Activated CD4-positive, alpha-beta T cell treated with anti-CD3 and anti-CD28 coated beads, Interleukin-2, amount 50 U/mL, for 24 hours (primary cell): ENCODE results near the gene OR2V1.
"Not testable (repeated sequence)": the region's sequence is repeated elsewhere in the genome, so short reads cannot be mapped to it uniquely, and the experiment has no call there.

Experiments
- DNase-seq, 2 donors: peaks; one replicate each; pipeline ENCODE4 v3.0.0-alpha.2; 2020; ENCODE audit warnings: low read depth in 1 of 2, low spot score in 1 of 2

The OR2V1 gene

DNA sequence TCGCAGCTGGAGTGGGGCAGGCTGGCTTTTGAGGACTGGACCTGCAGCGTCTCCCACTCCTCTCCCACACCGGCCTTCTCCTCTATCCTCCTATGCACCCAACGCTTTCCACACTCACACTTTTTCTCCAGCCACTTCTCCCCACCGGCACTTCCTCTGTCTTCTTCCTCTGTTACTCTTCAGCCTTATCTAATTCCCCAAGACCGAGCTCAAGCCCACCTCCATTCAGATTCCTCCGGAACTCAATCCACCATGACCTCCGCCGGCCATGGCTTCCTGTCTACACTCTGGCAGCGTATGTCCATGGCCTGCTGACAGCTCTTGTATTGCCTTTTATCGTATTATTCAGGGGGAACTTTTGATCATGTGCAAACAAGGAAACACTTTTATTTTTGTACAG lies 545 bp upstream of the OR2V1 start:
- DNase-seq = no peak

DNA sequence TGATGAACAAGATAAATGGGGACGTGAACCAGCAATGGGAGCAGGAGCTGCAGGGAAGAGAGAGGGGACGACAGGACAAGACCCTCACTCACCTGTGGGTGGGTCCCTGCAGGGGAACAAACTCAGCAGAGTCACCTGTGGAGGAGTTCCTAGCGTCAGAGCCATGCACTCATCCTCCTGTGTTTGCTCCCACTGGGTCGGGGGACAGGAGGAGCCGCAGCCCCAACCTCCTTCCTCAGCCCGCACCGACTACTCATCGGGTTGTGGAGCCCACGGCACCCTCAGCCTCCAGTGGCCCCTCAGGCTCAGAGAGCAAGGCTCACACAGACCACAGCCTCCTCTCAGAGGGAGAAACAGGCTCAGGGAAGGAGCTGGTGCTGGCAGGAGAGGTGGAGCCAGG lies 888 bp downstream of the OR2V1 start:
- DNase-seq = not testable (repeated sequence)

DNA sequence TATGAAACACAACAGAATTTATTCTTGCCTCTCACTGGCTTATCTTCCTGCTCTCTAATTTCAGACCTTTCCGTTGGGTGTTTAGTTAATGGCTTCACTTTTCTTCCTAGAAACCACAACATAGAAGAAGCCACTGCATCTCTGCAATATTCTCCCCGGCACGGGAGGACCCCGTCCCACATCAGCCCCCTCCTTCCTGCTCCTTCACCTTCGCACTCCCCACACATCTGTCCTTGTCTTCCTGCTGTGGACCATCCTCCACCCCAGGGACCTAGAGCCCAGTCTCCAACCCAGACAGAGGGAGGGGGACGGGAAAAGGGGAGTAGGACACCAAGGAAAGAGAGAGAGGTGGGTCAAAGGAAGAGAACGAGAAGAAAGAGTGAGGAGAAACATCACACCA lies 1.4 kb downstream of the OR2V1 start:
- no peak for DNase-seq

DNA sequence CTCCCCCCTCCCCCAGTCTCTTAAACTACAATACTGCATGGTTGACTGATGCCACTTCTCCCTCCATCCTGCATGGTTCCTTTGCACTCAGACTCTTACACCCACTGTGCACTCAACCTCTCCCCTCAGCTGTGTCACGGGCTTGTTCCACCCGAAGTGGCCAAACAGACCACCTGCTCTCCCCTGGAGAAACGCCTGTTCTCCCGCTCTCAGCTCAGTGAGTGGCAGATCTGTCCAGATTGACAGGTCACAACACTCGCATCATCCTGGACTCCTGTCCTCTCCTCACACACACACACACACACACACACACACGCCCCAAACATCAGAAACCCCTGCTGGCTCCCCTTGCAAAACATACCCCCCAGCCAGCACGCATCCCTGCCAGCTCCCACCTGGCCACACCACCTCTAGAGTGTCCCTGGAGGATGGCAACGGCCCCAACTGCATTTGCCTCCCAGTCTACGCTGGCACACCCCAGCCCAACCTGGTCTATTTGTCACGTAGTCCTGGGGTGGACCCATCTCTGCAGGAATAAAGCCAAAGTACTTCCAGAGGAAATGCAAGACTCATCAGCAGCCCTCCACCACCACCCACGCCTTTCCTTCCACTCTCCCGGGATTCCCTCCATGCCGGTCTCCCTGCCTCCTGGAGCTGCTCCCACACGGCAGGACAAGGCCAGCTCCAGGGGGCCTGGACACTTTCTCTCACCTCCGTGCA lies 2.9 kb downstream of the OR2V1 start:
- no peak for DNase-seq

DNA sequence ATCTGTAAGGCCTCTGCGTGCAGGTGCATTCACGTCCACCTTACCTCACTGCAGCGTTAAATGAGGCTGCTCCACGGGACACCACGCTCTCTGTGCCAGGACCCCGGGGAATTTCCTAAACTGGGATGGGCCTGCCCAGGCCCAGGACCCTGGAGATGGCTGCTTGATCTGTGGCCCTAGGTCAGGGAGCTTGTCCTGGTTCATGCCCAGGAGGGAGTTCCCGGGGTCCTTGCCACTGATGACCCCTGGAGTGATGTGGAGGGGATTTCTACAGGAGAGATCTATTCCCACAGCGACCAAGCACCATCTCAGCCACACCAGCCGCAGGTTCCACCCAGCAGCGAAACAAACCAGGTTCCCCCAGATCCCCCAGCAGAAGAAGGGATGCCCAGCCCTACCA lies 3.5 kb downstream of the OR2V1 start:
- no peak for DNase-seq

DNA sequence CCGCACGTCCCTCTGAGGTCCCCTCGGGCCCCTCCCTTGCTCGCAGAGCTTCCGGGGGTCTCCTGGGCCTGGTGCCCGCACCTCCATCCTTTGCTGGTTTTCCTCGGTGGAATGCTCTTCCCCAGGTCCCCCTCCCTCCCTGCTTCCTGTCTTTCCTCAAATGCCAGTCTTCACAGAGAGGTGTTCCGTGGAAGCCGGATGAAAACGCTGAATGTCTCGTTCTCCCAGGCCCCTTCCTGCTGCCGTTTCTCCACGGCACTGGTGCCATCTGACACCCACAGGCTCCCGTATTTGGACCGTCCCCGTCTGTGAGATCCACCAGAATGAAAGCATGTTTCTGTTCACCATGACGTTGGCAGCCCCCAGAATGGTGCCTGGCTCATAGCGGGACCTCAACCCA lies 4.1 kb downstream of the OR2V1 start:
- DNase-seq = no peak

DNA sequence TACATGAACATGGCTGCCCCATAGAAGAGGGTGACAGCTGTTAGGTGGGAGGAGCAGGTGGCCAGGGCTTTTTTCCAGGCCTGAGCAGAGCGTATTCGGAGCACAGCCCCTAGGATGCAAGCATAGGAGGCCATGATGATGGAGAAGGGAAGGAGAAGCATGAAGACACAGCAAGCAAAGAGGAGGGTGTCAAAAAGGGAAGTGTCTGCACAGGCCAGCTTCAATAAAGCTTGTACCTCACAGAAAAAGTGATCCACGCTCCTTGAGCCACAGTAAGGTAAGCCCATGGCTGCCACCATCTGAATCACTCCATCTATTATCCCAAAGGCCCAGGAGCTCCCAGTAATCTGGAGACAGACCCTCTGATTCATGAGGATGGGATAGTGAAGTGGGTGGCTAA lies 6.4 kb downstream of the OR2V1 start:
- DNase-seq = no peak

DNA sequence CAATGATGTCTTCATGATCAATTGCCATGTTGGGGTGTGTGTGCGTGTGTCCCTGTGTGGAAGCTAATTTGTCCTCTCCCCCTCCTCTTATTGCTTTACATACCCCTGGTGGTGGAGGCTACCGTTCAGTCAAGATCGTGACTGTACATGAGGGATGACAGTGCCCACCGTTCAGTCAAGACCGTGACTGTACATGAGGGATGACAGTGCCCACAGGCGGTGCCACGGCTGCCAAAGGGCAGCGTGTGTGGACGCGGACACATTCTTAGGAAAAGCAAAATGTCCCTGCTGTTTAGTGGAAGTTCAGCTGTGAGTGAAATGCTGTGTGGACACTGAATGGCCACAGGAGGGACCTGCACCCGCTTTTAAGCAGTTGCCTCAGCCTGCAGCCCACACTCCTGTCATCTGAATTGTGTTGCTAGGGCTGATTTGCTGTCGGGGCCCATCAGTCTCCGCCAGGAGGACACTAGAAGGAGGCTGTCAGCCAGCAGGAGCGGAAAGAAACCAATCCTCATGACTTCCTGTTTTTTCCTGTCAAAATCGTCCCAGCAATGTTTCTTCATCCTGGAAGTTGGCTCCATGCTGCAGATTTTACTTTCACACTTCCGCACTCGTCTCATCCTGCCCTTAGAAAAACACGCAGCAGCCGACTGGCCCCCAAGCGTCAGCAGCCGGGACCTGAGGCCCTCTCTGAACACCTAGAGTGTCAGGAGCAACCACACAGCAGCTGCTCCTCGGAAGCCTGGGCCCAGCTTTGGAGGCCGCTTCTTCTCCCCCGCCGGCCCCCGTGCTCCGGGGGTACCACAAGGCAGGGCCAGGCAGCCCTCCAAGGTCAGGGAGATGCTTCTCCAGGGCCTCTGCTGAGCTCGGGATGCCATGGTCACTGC lies 9.1 kb downstream of the OR2V1 start:
- no peak for DNase-seq

DNA sequence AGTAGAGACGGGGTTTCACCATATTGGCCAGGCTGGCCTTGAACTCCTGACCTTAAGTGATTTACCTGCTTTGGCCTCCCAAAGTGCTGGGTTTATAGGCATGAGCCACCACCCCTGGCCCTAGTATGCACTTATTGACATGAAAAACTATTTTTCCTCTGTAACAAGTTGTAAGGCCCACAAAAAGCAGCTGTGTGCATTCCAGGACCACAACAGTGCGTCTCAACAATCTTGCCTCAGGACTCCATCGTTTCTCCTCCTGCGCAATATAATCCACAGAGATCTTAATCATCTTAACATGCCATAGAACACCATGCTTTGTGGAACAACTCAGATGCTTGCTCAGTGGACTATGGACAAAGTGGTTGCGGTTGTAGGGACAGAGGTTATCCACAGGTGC lies 10.2 kb downstream of the OR2V1 start:
- DNase-seq = no peak

DNA sequence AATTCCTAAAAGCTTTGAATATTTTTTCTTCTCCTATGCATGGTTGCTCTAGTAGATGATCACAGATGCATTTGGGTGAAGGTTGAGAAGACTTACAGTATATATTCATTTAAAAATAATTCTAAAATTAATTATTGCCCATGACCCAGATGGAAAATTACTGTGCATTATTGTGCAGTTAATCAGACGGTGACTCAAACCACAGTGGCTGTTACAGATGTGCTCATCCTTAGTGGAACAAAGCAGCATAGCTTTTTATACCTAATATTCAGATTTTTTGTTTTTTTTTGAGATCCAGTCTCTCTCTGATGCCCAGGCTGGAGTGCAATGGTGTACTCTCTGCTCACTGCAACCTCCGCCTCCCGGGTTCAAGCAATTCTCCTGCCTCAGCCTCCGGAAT lies 10.7 kb downstream of the OR2V1 start:
- no peak for DNase-seq

DNA sequence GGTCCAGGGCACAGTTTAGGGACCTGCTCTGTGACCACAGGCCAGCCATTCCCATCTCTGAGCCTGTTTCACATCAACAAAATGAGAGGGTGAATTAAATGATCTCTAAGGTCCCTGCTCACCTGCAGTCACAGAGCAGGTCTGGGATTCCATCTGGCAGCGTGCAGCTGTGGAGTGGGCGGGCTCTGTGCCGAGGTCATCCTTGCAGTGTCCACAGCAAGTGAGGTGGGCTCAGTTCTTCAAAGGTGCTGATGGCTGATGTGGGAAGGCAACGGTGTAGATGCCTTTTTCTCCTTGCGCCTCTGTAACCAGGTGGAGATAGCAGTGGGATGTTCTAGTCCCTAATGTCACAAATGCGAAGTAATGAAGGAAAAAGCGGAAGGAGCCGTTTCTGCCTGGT lies 11.9 kb downstream of the OR2V1 start:
- DNase-seq = no peak

DNA sequence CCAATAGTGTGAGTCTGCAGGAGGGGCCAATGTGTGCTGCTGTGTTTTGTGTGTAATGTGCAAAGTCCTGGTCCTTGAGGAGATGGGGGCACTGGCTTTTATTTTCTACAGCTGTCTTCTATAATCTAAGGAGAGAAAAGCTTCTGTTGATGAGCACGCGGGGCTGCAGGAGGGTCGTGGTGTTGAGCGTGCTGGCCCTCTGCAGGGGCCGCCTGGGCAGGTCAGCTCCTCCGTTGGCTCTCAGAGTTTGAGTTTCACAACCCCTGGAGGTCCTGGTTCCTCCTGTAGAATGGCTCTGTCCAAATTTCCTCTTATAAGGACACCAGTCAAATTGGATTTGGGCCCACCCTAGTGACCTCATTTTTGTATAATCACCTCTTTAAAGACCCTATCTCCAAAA lies 12.6 kb downstream of the OR2V1 start:
- no peak for DNase-seq

DNA sequence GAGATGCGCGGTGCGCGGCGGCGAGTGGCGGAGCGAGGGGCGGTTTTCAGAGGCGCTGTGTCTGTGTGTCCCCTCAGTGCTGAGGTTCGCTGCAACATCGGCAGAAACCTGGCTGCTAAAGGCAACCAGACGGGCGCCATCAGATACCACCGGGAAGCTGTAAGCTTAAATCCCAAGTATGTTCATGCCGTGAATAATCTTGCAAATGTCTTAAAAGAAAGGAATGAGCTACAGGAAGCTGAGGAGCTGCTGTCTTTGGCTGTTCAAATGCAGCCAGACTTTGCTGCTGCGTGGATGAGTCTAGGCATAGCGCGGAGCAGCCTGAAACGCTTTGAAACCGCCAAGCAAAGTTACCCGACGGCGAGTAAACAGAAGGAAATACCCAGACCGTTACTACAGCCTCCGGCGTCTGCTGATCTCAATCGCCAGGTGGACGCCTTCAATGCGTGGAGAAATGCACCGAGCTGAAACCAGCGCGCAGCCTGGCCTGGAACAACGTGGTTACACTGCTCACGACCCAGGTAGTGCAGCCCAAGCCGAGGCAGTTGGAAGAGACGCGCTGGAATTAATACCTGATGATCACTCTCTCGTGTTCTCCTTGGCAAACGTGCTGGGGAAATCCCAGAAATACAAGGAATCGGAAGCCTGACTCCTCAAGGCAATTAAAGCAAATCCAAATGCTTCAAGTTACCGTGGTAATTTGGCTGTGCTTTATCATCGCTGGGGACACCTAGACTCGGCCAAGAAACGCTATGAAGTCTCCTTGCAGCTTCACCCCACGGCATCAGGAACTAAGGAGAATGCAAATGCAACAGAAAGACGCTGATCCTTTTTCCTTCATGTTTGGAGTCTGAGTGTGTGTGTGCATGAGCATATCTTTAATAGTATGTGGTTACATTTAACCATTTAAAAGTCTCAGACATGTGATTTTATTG lies 15.9 kb downstream of the OR2V1 start:
- no peak for DNase-seq

DNA sequence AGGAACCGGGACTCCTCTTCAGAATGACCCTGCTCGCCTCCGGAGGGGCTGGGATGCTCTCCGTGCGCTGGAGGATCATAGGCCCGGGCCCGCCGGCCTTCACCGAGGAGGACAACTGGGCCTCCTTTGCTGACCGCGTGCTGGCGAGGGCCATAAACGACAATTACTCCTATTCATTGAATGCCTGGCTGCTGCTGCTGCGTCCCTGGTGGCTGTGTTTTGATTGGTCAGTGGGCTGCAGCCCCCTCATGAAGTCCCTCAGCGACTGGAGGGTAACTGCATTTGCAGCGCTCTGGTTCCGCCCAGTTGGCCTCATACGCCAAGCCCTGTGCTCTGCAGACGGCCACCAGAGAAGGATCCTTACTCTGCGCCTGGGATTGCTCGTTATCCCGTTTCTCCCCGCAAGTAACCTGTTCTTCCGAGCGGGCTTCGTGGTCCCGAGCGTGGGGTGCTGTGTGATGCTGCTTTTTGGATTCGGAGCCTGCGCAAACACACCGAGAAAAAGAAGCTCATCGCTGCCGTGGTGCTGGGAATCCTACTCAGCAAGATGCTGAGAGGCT lies 16.6 kb downstream of the OR2V1 start:
- DNase-seq = no peak

DNA sequence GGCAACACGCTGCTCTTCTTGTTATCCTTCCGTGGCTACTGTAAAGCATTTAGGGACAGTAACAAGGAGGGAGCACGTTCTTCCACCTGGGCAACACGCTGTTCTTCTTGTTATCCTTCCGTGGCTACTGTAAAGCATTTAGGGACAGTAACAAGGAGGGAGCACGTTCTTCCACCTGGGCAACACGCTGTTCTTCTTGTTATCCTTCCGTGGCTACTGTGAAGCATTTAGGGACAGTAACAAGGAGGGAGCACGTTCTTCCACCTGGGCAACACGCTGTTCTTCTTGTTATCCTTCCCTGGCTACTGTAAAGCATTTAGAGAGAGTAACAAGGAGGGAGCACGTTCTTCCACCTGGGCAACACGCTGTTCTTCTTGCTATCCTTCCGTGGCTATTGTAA lies 17.4 kb downstream of the OR2V1 start:
- DNase-seq = not testable (repeated sequence)

DNA sequence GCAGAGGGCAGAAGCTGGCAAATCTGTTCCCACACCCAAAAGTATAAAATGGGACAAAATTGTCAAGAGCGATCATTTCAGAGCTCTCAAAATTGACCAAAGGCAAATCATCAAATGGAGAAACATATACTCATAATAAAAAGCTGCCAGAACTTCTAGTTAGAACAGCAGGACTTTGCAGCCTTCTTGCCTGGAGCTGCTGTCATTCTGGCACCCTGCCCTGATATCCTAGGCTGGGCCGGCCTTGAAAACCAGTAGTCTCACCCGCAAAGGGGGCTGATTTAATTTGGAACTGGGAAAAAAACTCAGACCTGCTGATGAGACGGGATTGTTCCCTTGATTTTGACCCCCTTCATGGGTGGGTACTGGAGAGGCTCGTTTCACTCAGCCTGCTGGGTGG lies 18.5 kb downstream of the OR2V1 start:
- DNase-seq = no peak

DNA sequence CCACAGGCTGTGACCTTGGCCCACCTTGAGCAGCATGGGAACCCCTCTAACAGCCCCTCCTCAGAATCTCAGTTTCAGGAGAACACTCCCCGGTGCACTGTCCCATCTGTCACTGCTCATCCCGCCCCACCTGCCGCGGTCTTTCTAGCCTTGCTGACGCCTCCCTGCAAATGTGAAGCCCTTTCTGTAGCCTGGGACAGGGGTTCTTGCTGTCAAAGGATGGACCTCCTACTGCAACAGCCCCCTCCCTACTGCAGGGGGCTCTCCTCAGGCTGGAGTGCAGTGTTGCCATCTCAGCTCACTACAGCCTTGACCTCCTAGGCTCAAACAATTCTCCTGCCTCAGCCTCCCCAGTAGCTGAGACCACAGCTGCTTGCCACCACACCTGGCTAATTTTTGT lies 20.0 kb downstream of the OR2V1 start:
- DNase-seq = no peak

DNA sequence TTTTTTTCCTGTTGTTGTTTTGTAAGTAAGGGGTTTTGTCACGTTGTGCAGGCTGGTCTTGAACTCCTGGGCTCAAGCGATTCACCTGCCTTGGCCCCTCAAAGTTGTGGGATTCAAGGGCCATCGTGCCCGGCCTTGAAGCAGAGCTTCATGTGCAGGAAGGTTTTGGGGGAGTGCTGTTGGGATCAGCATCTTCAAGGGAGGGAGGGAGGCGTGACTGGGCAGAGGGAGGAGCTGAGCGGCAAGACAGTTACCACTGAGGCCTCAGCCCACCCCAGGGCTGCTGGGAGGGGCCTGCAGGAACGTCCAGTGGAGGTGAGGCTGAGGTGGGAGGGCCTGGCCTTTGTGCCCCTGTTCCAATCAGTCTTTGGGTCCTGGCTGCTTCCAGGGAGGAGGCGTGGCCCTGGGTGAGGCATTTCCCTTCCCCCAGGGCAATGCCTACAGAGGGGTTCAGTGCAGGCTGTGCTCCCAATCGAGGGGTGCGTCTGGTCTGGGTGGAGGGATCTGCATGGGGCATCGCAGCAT lies 21.4 kb downstream of the OR2V1 start:
- DNase-seq = no peak

DNA sequence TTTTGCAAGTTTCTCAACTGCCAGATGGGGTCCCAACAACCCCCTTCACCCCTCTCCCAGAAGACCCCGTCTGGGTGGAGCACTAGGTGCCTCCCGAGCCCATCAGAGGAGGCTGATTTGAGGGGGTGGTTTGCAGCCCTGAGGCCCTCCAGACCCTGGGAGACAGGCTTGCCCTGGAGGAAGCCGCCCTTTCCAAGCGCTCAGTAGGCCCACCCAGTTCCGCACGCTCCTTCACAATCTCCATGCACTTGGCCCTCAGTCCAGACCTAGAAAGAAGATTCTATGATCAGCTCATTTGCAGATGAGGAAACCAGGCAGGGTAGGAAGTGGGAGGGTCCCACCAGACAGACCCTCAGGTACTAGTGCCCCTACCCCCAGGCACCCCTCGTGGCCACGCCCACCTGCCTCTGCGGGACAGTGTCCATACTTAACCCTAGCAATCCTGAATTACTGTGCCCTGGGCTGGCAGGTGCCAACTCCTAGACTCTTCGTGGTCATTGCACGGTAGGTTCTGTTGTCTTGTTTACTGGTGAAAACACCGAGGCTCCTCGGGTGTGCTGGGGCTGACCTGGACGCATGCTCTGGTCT lies 22.3 kb downstream of the OR2V1 start:
- no peak for DNase-seq

DNA sequence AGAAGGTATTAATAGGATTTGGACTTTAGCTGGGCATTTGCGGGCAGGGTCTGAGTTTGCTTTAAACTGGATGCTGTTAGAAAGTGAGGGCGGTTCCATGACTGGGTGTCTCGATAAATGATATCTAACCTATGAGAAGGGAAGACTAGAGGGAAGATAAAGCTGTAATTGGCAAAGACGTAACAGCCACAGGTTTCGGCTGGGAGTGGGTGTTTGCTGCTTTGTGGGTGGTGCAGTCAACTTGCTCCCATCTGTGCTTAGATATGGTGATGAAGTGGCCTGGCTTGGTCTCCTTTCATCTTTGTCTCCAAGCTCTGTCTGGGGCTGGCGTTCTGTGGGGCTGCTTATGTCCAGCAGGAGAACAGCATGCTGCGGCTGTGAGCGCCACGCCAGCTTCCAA lies 23.3 kb downstream of the OR2V1 start:
- DNase-seq = no peak
